GM06990 (cell line): Measurements from ENCODE around the gene CCNK.

Experiments
- DNase-seq: peaks from one replicate; pipeline ENCODE4 v3.0.0-alpha.2; 2011; ENCODE audit not compliant: insufficient read length; ENCODE audit errors: extremely low read depth
- H3K27me3 ChIP-seq: replicated peaks from 2 replicates; pipeline ENCODE4 v1.6.0; 2011; ENCODE audit warnings: low read length; ENCODE audit not compliant: control insufficient read depth, insufficient read depth
- H3K36me3 ChIP-seq: 2 replicates; pipeline ENCODE4 v1.5.1; 2011; ENCODE audit warnings: low read length; ENCODE audit not compliant: control insufficient read depth, insufficient read depth
- H3K4me3 ChIP-seq: replicated peaks from 2 replicates; pipeline ENCODE4 v1.5.1; 2011; ENCODE audit warnings: low read depth, mild to moderate bottlenecking, control low read depth, low read length
- TF ChIP-seq, protein P1 (sequence below): IDR thresholded peaks from 2 replicates; pipeline ENCODE4 v1.5.1; 2011; ENCODE audit warnings: low read length, control low read depth, mild to moderate bottlenecking, inconsistent platforms; ENCODE audit not compliant: insufficient read depth, poor library complexity, severe bottlenecking

Gene CCNK

DNA sequence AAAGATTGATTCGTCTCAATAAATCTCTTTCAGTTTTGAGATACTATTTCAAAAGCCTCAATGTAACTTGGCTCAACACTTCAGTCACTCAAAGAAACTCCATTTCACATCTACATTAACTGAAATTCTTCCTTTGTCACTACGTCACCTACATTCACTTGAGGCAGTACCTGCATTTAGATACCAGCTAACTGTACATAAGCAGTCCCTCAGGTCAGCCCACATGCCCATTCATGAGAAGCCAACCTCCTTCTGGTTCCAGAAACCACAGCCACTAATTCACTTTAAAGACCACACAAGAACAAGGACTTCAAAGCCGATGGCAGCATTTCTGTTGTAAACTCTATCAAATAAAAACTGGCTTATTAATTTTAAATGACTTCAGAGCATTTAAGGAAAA lies 43.5 kb upstream of the CCNK start:
- DNase-seq, result no peak
- peaks cover 6% of the 10 kb centered on the region for H3K36me3 ChIP-seq
- H3K27me3 ChIP-seq, result no peaks in the 10 kb centered on the region
- no peak overlapping the region for H3K4me3 ChIP-seq
- TF ChIP-seq, protein P1, sequence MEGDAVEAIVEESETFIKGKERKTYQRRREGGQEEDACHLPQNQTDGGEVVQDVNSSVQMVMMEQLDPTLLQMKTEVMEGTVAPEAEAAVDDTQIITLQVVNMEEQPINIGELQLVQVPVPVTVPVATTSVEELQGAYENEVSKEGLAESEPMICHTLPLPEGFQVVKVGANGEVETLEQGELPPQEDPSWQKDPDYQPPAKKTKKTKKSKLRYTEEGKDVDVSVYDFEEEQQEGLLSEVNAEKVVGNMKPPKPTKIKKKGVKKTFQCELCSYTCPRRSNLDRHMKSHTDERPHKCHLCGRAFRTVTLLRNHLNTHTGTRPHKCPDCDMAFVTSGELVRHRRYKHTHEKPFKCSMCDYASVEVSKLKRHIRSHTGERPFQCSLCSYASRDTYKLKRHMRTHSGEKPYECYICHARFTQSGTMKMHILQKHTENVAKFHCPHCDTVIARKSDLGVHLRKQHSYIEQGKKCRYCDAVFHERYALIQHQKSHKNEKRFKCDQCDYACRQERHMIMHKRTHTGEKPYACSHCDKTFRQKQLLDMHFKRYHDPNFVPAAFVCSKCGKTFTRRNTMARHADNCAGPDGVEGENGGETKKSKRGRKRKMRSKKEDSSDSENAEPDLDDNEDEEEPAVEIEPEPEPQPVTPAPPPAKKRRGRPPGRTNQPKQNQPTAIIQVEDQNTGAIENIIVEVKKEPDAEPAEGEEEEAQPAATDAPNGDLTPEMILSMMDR, result no peak

DNA sequence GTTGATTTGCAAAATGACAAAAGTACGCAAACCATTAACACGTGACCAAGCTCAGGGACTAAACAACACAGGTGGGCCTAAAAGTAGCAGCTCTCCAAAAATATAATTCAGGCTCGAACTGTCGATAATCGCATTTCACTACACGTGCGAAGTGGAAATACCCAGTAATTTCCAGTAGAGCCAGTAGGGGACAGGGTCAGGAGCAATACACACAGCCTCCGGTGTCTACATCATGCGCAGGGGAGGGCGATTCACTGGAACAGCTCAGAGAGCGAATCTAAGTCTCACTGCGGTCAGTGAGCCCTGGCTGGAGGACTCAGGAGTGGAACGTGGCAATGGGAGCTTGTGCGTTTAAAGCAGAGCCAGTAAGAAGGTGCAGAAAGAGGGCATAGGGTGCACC lies 40.9 kb upstream of the CCNK start:
- H3K36me3 ChIP-seq, result peaks cover 11% of the 10 kb centered on the region
- DNase-seq, result no peak
- no peaks in the 10 kb centered on the region for H3K27me3 ChIP-seq
- TF ChIP-seq, protein P1, result no peak
- H3K4me3 ChIP-seq, result no peak overlapping the region

DNA sequence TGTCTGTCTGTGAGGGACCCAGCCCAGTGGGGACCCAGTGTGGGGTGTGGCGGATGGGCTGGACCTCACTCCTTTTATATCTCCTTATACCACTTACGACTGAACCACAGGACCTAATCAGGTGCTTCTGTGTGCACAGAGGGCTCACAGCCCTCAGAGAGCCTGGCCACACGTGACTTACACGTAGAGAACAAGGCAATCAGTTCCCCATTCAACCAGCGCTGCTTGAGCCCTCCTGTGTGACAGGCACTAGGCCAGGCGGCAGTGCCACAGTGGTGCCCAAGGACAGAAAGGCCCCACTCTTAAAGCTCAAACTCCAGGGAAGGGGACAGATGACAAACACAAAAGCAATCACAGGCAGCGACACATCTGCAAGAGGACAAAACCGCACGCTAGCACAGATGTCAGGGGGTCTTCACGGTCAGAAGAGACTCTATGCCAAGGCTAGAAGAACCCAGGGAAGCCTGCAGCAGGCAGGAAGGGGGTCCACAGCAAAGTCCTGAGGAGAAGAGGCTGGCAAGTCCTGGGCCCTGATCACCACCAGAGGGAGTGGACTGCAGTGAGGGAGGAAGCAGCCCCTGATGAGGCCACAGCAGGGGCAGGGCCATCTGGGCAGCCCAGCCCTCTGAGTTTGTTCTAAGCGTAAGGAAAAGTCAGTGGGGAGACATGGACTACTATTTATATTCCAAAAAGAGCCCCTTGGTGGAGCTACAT lies 39.9 kb upstream of the CCNK start:
- Histone ChIP-seq H3K4me3 (no peak overlapping the region), H3K36me3 (peaks cover 13% of the 10 kb centered on the region), H3K27me3 (no peaks in the 10 kb centered on the region)
- TF ChIP-seq, protein P1, result peak; percentile 5
- no peak for DNase-seq

DNA sequence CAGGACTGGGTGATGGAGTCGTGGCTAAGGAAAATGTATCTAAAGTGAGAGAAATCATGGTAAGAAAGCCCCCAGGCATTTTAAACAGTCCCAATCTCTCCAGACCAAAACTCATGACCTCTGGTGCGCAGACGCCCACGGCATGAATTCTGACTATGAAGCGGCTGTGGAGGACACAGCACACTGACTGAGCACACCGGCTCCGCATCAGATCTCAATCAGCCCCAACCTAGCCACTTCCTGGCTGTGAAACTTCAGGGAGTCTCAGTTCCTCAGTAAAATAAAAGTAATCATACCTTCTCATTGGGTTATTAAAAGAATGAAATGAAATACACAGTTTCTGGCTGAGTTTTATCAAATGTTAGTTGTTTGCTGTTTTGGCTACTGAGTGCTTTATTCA lies 39.3 kb upstream of the CCNK start:
- no peaks in the 10 kb centered on the region for H3K27me3 ChIP-seq
- peaks cover 15% of the 10 kb centered on the region for H3K36me3 ChIP-seq
- DNase-seq, result no peak
- TF ChIP-seq, protein P1, result no peak
- H3K4me3 ChIP-seq, result no peak overlapping the region

DNA sequence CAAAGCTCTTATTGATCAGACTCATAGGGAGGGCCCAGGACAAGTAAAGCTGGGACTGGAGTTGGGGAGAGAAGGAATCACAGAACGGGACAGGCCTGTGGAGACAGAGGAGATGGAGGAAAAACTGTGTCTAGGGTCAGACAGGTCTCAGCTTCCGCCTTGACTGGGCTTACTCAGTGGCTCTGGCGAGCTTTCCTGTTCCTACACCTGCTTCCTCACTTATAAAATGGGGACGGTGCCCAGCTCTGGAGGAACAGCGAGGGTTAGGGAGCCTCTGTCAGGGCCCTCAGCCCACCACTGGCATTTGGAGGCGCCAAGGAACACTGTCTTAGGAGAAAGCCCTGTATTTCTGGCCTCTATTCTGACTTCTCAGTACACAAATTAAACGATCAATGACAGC lies 35.3 kb upstream of the CCNK start:
- DNase-seq, result no peak
- no peak overlapping the region for H3K4me3 ChIP-seq
- H3K27me3 ChIP-seq, result no peaks in the 10 kb centered on the region
- TF ChIP-seq, protein P1, result no peak
- peaks cover 14% of the 10 kb centered on the region for H3K36me3 ChIP-seq

DNA sequence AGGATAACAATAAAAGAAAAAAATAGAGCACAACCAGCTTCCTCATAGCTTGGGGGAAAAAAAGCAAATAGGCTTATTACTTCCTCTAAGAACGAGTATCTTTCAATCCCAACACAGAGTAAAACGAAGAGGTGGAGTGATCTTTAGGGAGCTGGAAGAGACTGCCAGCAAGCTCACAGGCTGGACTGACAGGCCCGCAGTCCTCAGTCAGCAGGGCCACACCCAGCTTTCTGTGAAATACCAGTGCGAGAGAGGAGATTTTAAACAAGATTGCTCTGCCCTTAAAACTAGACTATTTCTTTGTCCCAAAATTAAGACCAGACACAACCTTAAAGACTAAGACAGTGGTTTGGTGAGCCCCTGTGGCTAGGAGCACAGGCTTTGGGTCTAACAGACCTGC lies 33.5 kb upstream of the CCNK start:
- Histone ChIP-seq H3K27me3 (no peaks in the 10 kb centered on the region), H3K4me3 (no peak overlapping the region), H3K36me3 (peaks cover 10% of the 10 kb centered on the region)
- TF ChIP-seq, protein P1, result no peak
- DNase-seq, result no peak
